Kidney capillary endothelial cell (primary cell): ENCODE data around the gene GABBR2.
"Not testable (repeated sequence)": the region's sequence is repeated elsewhere in the genome, so short reads cannot be mapped to it uniquely, and the experiment has no call there.

Experiments used
- DNase-seq: peaks from one replicate; pipeline ENCODE4 v3.0.0-alpha.2; 2018; ENCODE audit warnings: low spot score

Gene GABBR2

GRCh38 chr9:98508217-98508919, 200.4 kb downstream of the GABBR2 start:
- not testable (repeated sequence) for DNase-seq

DNA sequence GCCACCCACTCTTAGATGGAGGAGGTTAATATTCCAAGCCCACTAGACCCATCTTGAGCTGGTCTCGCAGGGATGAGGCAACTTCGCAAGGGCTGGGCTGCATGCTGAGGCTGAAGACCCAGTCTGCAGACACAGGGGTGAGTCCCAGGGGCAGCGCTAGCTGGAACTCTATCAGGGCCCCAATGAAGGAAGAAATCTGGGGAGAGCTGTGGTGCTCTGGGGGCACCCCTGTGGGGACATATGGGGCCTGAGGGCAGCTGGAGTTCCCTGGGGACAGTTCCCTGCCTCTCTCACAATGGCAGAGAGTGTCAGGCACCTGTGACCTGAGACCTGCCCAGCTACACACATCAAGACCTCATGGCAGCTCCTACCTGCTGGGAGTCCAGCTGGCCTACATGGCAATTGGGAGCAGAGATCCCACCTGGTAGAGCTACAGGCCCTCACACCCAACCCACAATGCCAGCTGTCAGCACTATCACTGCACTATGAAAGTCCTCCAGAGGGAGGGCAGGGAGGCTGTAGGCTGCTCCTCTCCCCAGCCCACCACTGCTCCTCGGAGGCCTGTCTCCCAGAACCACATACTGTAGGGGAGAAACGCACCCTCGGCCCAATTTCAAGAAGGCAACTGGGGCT, 202.2 kb downstream of the GABBR2 start:
- DNase-seq, result no peak

DNA sequence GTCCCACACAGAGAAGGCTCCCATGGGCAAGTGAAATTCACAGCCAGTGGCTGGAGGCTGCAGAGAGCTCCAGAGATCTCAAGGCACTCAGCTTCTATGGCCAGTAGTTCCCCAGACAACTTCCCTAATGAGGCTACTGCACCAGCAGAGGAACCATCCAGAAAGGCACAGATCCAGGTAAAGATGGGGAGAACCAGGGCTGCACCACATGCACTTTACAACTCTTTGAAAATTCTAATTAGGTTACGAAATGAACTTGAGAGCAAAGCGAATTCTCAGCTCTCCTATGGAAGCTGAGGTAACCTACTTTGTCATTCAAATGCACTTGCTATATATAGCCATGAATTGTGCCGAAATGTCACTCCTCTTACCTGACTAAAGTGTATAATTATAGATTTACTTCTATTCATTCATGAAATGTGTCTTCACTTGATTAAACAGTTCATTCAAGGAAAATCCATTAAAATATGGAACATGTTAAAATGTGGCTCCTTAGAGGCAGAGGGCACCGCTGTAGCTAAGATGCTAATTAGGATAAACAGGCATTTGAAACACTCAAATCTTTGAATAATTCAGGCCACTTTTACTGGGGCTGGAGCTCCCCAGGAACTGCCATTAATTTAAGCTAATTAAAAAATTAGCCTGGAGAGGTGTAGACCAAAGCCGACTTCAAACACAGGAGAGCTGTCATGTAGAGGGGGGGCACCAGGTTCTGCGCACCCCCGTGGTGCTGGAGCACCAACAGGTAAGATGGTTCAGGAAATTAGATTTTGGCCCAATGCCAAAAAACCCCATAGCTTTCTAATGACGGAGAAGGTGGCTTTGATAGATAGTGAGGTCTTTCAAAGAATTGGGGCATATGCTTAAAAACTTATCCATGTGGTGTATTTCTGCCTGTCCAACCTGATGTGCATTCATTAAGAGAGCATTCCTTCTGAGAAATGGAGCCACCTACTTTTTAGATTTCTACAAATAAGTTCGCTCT, 204.1 kb downstream of the GABBR2 start:
- no peak for DNase-seq

DNA sequence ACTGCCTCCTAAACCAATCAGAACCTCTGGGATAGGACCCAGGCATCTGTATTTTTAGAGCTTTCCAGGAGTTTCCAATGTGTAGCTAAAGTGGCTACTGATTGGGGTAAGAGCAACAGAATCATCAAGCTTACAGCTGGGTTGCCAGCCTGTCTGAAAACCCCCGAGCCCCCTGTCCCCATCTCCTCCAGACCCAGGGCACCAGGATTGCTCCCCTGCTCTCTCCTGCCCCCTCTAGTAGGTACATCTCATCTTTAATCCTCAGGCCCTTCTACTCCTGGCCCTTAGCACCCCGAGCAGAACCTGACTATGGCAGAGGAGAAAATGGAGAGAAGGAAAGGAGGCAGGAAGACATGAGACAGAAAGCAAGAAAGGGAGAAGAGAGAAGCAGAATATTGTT, 204.9 kb downstream of the GABBR2 start:
- DNase-seq, result no peak

DNA sequence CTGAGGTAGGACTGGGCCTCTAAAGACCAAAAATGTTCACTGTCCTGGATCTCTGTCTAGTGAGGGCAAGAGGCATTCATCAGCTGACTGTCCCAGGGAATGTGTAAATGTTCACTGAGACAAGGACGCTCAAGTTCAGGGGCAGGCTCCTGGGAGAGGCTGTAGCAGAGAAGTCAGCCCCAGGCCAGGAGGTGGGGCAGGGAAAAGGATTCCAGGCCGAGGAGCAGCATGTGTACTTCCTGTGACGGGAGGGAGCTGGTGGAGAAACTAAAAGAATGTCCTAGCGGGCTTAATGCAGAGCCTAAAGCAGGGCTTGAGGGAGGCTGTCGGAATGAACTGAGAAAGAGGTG, 205.8 kb downstream of the GABBR2 start:
- DNase-seq, result no peak

DNA sequence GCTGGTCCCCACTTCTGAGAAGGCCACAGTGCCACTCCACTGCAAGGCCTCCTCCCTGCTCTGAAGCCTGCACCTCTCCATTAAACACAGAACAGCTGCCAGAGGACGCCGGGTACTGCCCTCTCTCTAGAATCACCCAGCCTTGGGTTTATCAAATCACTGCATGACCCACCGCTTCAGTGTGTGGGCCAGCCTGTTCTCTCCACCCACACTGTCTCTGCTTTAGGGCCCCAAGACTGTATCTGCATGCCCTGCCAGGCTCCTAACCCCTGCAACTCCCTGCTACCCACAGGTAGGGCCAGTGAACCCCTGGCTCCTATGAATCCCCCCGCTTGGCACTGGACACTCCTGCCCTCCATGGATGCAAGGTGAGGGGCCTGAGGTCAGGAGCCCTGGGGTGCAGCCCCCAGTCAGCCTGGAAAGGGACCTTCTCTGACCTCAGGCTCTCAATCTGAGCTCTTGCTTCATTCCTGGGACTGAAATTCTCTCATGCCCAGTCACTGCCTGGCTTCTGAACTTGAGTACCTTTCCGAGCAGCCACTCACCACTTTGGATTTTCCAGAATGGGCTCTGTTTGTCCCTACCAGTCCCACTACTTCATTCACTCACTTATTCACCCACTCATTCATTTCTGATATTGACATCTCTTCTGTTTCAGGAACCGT, 206.3 kb downstream of the GABBR2 start:
- no peak for DNase-seq

DNA sequence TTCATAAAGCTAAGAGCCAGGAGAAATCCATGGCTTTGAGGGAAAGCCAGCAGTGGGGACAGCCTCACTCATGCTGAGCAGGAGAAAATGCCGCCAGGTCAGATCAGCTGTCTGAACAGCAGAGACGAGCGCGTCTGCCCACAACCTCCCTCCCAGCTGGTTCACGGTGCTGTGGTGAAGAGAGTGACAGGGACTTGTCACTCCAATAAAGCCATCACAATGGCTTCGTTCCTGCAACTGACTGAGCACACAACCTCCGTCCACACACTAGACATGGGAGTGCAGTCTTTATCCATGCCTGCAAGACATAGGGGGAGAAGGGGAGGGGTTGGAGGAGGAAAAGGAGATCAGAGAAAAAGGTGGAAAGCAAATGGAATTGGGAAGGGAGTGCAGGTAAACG, 206.9 kb downstream of the GABBR2 start:
- DNase-seq, result no peak

- not testable (repeated sequence) for DNase-seq
Observed at GRCh38 chr9:98501259-98501658, 207.5 kb downstream of the GABBR2 start.

DNA sequence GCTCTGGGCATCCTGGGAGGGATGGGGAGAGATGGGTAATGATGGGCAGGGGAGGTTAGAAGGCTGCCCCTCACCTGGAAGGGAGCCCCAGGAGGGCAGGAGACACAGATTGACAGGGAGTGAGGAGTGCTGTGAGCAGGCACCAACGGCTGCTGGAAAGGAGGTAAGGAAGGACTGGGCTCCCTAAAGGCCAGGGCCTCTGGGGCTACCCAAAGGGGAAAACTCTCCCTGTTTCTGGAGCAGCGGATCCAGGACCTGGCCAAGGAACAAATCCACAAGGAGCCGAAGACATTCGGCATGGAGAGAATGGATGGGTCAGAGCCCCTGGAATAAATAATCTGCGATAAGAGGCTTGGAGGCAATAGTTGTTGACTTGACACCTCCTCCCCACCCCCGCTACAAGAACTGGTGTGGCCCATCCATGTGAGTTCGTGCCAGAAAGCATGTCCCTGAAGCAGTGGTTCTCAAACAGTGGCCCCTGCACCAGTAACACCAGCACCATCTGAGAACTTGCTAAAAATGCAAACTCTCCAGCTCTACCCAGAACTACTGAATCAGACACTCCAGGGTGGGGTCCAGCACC, 208.3 kb downstream of the GABBR2 start:
- DNase-seq, result no peak

DNA sequence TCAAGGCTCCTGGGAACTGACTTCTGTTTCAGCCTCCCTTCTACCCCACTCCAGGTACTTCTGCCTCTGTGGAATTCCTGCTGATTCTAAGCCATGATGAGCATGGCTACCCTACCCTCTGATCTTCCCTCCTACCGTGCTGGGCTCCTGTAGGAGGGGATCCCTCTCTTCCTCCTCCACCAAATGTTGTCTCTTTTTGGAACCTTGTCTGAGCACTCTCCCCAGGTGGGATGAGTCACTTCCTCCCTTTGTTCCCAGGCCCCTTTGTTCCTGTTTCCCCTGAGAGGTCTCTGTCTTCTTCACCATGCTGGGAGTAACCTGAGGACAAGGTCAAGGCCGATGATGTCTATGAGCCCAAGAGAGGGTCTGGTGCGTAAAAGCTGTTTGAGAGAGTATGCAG, 213.2 kb downstream of the GABBR2 start:
- DNase-seq, result no peak

GRCh38 chr9:98494852-98495251, 213.9 kb downstream of the GABBR2 start:
- DNase-seq, result no peak

GRCh38 chr9:98491828-98492227, 216.9 kb downstream of the GABBR2 start:
- DNase-seq, result no peak

GRCh38 chr9:98491231-98491651, 217.5 kb downstream of the GABBR2 start:
- DNase-seq, result no peak

DNA sequence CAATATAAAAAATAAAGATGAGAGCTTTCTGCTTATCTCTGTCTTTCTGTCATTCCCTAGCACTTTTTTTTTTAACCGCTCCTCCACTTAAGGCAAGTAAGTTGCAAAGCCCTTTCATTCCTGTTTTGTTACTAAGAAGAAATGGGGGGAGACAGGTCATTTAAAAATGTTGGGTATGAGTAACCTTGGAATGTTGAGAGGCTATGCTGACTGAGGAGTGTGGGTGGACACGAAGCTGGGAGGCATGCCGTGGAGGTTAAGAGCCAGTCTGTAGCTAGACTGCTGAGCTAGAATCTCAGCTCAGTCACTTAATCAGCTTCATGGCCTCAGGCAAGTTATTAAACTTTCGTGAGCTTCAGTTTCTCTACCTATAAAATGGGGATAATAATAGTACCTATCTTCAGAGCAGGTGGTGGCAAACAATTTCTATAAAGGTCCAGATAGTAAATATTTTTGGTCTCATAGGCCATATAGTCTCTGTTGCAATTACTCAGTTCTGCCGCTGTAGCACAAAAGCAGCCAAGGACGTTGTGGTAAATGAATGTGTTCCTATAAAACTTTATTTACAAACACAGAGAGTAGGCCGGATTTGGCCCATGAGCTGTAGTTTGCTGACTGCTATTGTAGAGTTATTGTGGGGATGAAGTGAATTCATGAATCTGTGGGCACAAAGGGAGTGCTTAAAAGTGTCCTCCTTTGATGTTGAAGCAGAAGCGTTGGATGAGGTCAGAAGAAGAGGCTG, 220.0 kb downstream of the GABBR2 start:
- DNase-seq, result no peak

DNA sequence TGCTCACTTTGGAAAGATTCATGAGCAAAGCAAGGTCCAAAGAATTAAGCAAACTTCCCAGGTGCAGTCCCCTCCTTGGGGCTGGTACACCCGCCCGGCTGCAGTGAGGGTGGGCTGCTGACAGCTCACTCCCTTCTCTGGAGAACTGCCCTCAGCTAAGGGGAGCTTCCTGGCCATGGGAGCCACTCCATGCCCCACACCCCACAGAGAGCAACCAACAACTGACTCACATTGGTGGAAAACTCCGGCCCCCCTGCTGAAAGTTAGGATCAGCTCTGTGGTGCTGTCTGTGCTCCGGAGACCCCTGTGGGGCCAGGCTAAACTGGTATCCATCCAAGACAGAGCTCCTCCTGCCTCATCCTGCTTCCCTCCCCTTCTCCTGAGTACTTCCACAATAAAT, 223.0 kb downstream of the GABBR2 start:
- DNase-seq, result no peak

GRCh38 chr9:98484162-98484561, 224.6 kb downstream of the GABBR2 start:
- no peak for DNase-seq

- DNase-seq, result no peak
Observed at GRCh38 chr9:98482226-98482625, 226.5 kb downstream of the GABBR2 start.

- no peak for DNase-seq
Observed at GRCh38 chr9:98481676-98482075, 227.1 kb downstream of the GABBR2 start.

DNA sequence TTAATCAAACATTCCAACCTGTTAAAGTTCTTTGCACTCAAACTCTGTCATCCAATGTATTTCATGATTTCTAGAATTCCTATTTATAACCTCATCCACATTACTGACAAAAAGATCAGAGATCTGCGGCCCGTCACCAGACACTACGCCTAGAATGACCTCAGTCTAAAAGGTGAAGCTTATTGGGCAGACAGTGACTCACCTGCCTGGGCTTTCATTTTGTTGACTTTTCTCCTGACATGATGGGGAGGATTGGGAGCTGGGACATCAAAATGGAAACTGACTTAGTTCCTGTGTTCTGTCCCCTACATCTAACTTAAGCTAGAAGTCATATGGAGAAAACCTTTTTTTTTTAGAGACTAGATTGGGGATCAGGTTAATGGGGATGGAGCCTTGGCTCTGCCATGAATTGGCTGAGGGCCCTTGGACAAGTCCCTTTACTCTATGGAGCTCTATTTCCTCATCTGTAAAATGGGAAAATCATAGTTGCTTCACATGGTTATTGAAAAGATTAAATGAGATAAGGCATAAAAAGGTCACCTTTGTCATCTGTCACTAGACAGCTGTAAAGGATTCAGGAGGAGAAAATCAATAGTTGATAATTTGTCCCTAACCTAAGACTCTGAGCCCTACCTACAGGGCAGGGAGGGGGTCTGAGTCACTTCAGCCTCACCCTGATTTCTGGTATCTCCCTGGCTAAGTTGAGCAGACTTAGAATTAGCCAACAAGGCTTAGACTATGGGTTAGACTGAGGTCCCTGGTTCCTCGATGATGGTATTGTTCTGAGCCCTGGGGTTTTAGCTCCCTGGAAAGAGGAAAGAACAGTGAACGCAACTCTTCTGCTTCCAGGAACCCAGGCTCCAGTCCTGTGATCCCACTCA, 228.5 kb downstream of the GABBR2 start:
- DNase-seq, result no peak

DNA sequence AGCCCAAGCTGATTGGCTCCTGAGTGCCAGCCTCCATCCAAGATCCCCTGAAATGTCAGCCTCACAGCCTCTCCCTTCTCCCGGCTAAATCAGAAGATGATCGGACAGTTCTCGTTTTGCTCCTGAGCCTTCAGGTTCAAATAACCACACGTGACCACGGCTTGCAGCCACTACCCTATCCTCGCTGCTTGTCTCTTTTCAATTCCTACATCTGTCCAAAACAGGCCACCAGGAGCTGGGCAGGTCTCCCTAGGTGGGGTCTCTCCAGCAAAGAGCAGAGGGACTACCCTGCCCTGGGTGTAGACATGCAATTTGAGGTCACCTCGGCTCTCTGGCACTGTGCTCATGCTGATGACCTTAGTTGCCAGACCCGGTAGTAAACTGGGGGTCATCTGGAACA, 229.3 kb downstream of the GABBR2 start:
- DNase-seq, result no peak
